Stimulated activated CD4-positive, alpha-beta T cell treated with anti-CD3 and anti-CD28 coated beads, Interleukin-2, amount 100 ng/mL, for 48 hours (primary cell): ENCODE measurements around the gene APOB.

Experiments
- DNase-seq, 2 donors: peaks; one replicate each; pipeline ENCODE4 v3.0.0-alpha.2; 2020

Gene APOB

GRCh38 chr2:21019000-21019677, 24.7 kb downstream of the APOB start:
- no peak for DNase-seq

- no peak for DNase-seq
Observed at GRCh38 chr2:21018290-21018689, 25.6 kb downstream of the APOB start.

GRCh38 chr2:21017748-21018276, 26.1 kb downstream of the APOB start:
- DNase-seq: no peak

GRCh38 chr2:21015281-21015645, 28.6 kb downstream of the APOB start:
- DNase-seq: no peak

- DNase-seq: no peak
Observed at GRCh38 chr2:21014364-21015280, 29.3 kb downstream of the APOB start.

GRCh38 chr2:21013043-21013816, 30.6 kb downstream of the APOB start:
- no peak for DNase-seq

GRCh38 chr2:21012557-21012937, 31.3 kb downstream of the APOB start:
- no peak for DNase-seq

GRCh38 chr2:21011876-21012556, 31.9 kb downstream of the APOB start:
- DNase-seq: no peak

- no peak for DNase-seq
Observed at GRCh38 chr2:21011453-21011852, 32.4 kb downstream of the APOB start.

GRCh38 chr2:21010813-21011439, 32.9 kb downstream of the APOB start:
- no peak for DNase-seq

- DNase-seq: no peak
Observed at GRCh38 chr2:21009662-21010225, 34.1 kb downstream of the APOB start.

- no peak for DNase-seq
Observed at GRCh38 chr2:21008790-21009661, 34.8 kb downstream of the APOB start.

- DNase-seq: no peak
Observed at GRCh38 chr2:21008014-21008789, 35.7 kb downstream of the APOB start.

GRCh38 chr2:21007129-21008013, 36.5 kb downstream of the APOB start:
- DNase-seq: no peak

- DNase-seq: no peak
Observed at GRCh38 chr2:21006423-21007128, 37.3 kb downstream of the APOB start.

- DNase-seq: no peak
Observed at GRCh38 chr2:21005700-21006422, 38.0 kb downstream of the APOB start.

GRCh38 chr2:21005111-21005699, 38.7 kb downstream of the APOB start:
- no peak for DNase-seq
